ENCODE data around the gene PTPRG.

DNA sequence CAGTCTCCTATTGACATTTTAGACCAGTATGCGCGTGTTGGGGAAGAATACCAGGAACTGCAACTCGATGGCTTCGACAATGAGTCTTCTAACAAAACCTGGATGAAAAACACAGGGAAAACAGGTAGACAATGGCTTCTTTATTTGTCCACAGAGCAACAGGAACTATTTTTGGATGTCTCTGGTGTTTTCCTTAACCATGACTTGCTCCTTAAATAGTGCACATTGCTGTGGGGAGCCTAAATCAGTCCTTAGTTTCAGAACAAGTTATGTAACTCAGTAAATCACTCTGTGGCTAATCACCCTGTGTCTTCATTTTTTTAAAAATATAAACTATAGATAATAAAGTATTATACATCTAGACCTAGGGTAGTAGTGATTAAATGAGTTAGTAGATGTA, 428.3 kb downstream of the PTPRG start:
- no peak for TF ChIP-seq POLR2A (IDR thresholded peaks at IDR 0.05)
- TF ChIP-seq, protein P1, sequence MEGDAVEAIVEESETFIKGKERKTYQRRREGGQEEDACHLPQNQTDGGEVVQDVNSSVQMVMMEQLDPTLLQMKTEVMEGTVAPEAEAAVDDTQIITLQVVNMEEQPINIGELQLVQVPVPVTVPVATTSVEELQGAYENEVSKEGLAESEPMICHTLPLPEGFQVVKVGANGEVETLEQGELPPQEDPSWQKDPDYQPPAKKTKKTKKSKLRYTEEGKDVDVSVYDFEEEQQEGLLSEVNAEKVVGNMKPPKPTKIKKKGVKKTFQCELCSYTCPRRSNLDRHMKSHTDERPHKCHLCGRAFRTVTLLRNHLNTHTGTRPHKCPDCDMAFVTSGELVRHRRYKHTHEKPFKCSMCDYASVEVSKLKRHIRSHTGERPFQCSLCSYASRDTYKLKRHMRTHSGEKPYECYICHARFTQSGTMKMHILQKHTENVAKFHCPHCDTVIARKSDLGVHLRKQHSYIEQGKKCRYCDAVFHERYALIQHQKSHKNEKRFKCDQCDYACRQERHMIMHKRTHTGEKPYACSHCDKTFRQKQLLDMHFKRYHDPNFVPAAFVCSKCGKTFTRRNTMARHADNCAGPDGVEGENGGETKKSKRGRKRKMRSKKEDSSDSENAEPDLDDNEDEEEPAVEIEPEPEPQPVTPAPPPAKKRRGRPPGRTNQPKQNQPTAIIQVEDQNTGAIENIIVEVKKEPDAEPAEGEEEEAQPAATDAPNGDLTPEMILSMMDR (IDR thresholded peaks at IDR 0.05): no peak
